K562 (cell line): ENCODE measurements around the gene L3MBTL3. TPM values are rescaled to one million over a fixed set of nuclear protein-coding genes. Genes with fewer than 3 reads are reported as not detected.

Experiments
- ATAC-seq: fragments of 200-7000 bp; cut with Tn5 transposase; 3 replicates; pipeline ENCODE4 v1.9.1; 2020; ENCODE audit warnings: moderate library complexity
- BruUV-seq: library from RNA; stranded (reverse); fragments of 400-500 nt; replicated peaks from 2 replicates; lab custom pipeline; 2021; lab: Mats Ljungman, UMichigan
- CTCF ChIA-PET: fragments of 300-600 bp; formaldehyde crosslinking; extraction: SDS; loops from one replicate; lab custom pipeline; 2021; ENCODE audit warnings: low intra/inter-chr PET ratio; lab: Yijun Ruan, JAX
- POLR2A ChIA-PET: fragments of 300-600, 350-650 bp; sonication (Branson Sonifier 250); formaldehyde crosslinking; extraction: SDS; loops from one replicate; lab custom pipeline; 2021; ENCODE audit warnings: antibody characterized with exemption, inconsistent platforms; lab: Yijun Ruan, JAX
- DNase-seq, 4 experiments: peaks; one replicate each; pipeline versions ENCODE4 v3.0.0 to v3.0.0-alpha.2; 2011 to 2018; ENCODE audit warnings: low spot score in 3 of 4, mixed read lengths in 3 of 4; ENCODE audit errors: extremely low read depth in 1 of 4
- FAIRE-seq: peaks from 2 replicates; lab custom pipeline; 2011; peaks lifted over from hg19 to GRCh38; lab: Jason Lieb, UNC
- H2AFZ ChIP-seq: 2 replicates; pipeline ENCODE4 v1.6.0; 2011; ENCODE audit warnings: low read depth, low read length, control low read depth, inconsistent platforms
- H3K27ac ChIP-seq: fragments of 200-600 bp; 3 replicates; pipeline ENCODE4 v1.8.0; 2011; ENCODE audit warnings: low read depth, mild to moderate bottlenecking, control low read depth, inconsistent platforms, low read length, moderate library complexity, mixed read lengths; ENCODE audit errors: extremely low read depth
- H3K27me3 ChIP-seq, 2 experiments: fragments of 300-600 bp in 1 of 2; 2 replicates in 1 of 2; 3 replicates in 1 of 2; pipeline versions ENCODE4 v1.6.0 to v1.8.0; 2011; ENCODE audit warnings: inconsistent platforms in 2 of 2, low read length in 2 of 2, mild to moderate bottlenecking in 1 of 2, mixed read lengths in 1 of 2, moderate library complexity in 1 of 2; ENCODE audit not compliant: control insufficient read depth in 2 of 2, insufficient read depth in 2 of 2
- H3K36me3 ChIP-seq: fragments of 300-600 bp; 3 replicates; pipeline ENCODE4 v1.8.0; 2011; ENCODE audit warnings: mild to moderate bottlenecking, low read length, inconsistent platforms; ENCODE audit not compliant: control insufficient read depth, insufficient read depth
- H3K4me1 ChIP-seq, 2 experiments: fragments of 200-600 bp in 1 of 2; replicated peaks in 1 of 2; 2 replicates in 1 of 2; 3 replicates in 1 of 2; pipeline versions ENCODE4 v1.5.1 to v1.8.0; 2011; ENCODE audit warnings: inconsistent platforms in 2 of 2, low read length in 2 of 2, mild to moderate bottlenecking in 1 of 2, mixed read lengths in 1 of 2, moderate library complexity in 1 of 2; ENCODE audit not compliant: control insufficient read depth in 2 of 2, insufficient read depth in 2 of 2
- H3K4me2 ChIP-seq: 2 replicates; pipeline ENCODE4 v1.6.1; 2011; ENCODE audit warnings: low read length, control low read depth, inconsistent platforms, mixed read lengths; ENCODE audit not compliant: insufficient read depth
- H3K4me3 ChIP-seq: fragments of 200-600 bp; sonication (generic), shearing (Covaris generic); 2 replicates; pipeline ENCODE4 v1.5.1; 2016; ENCODE audit warnings: control low read depth, inconsistent platforms
- H3K79me2 ChIP-seq: fragments of 200-600 bp; 3 replicates; pipeline ENCODE4 v1.8.0; 2011; ENCODE audit warnings: low read length, inconsistent platforms; ENCODE audit not compliant: control insufficient read depth, insufficient read depth
- H3K9ac ChIP-seq, 2 experiments: 2 replicates each; pipeline versions ENCODE4 v1.6.0 to v1.6.1; 2011; ENCODE audit warnings: low read depth in 2 of 2, low read length in 2 of 2, control low read depth in 1 of 2, inconsistent platforms in 1 of 2, mild to moderate bottlenecking in 1 of 2, mixed read lengths in 1 of 2; ENCODE audit not compliant: insufficient read depth in 1 of 2
- H3K9me1 ChIP-seq: one replicate; pipeline ENCODE4 v1.6.0; 2011; ENCODE audit warnings: inconsistent platforms, mild to moderate bottlenecking, low read length, moderate library complexity; ENCODE audit not compliant: control insufficient read depth, insufficient read depth
- H3K9me3 ChIP-seq: replicated peaks from 2 replicates; pipeline ENCODE4 v1.5.1; 2011; ENCODE audit warnings: low read depth, low read length, inconsistent platforms; ENCODE audit not compliant: control insufficient read depth, insufficient read depth
- H4K20me1 ChIP-seq: replicated peaks from 2 replicates; pipeline ENCODE4 v1.6.1; 2011; ENCODE audit warnings: low read length, inconsistent platforms, mixed read lengths; ENCODE audit not compliant: control insufficient read depth, insufficient read depth
- BRCA1 ChIP-seq, 2 experiments: fragments of 450-650 bp in 1 of 2; sonication (generic) in 1 of 2; formaldehyde crosslinking in 1 of 2; IDR thresholded peaks; 2 replicates each; pipeline versions ENCODE4 v1.5.0 to v1.6.1; 2017 to 2020; ENCODE audit warnings: mild to moderate bottlenecking in 1 of 2, missing genetic modification reagents in 1 of 2
- HMGN3 ChIP-seq: IDR thresholded peaks from 2 replicates; pipeline ENCODE4 v1.6.1; 2011; ENCODE audit warnings: borderline replicate concordance, low read depth, mild to moderate bottlenecking, mixed read lengths, low read length; ENCODE audit not compliant: insufficient read length; ENCODE audit errors: extremely low read depth
- KLF13 ChIP-seq: fragments of 450-650 bp; IDR thresholded peaks from 2 replicates; pipeline ENCODE4 v1.6.1; 2016; ENCODE audit warnings: missing genetic modification characterization, low read depth, mild to moderate bottlenecking, missing compliant biosample characterization, moderate library complexity, borderline replicate concordance
- MTF1 ChIP-seq: fragments of 250-450 bp; sonication (Bioruptor Pico); IDR thresholded peaks from 2 replicates; pipeline ENCODE4 v1.9.0; 2021; ENCODE audit warnings: moderate library complexity, mild to moderate bottlenecking, inconsistent platforms, borderline replicate concordance
- PCBP2 ChIP-seq: fragments of 200-400 bp; formaldehyde crosslinking; IDR thresholded peaks from 2 replicates; pipeline ENCODE4 v1.6.1; 2018; ENCODE audit warnings: low read length, low read depth, mild to moderate bottlenecking, moderate library complexity; ENCODE audit not compliant: poor library complexity, severe bottlenecking
- SMARCA4 ChIP-seq: fragments of 450-650 bp; IDR thresholded peaks from 2 replicates; pipeline ENCODE4 v1.6.1; 2016
- TGIF2 ChIP-seq: sonication (generic); formaldehyde crosslinking; IDR thresholded peaks from 2 replicates; pipeline ENCODE4 v1.8.1; 2022; ENCODE audit warnings: mild to moderate bottlenecking, missing genetic modification reagents, moderate library complexity
- ZBTB7A ChIP-seq: IDR thresholded peaks from 2 replicates; pipeline ENCODE4 v1.6.1; 2011; ENCODE audit warnings: low read depth, mild to moderate bottlenecking, low read length, moderate library complexity, borderline replicate concordance; ENCODE audit not compliant: control insufficient read depth
- ZNF184 ChIP-seq: sonication (generic); formaldehyde crosslinking; IDR thresholded peaks from 2 replicates; pipeline ENCODE4 v1.5.0; 2020; ENCODE audit warnings: missing genetic modification reagents
- ZNF253 ChIP-seq: fragments of 250-450 bp; sonication (Bioruptor Pico); conservative IDR thresholded peaks from 2 replicates; pipeline ENCODE4 v1.6.1; 2021; ENCODE audit warnings: mild to moderate bottlenecking
- WGBS: fragments of 100-300 bp; shearing (Covaris generic); methylation state at CpG from one replicate; pipeline ENCODE4 v1.1.6; 2016; ENCODE audit warnings: low coverage, mixed read lengths; ENCODE audit not compliant: insufficient coverage; ENCODE audit errors: missing lambda C conversion rate; 5-methylcytosine and 5-hydroxymethylcytosine counted together
- in situ Hi-C: fragments of 300-500 bp; cut with MboI; formaldehyde crosslinking; loops from 4 replicates; pipeline ENCODE4 v1.15.0; 2018; ENCODE audit warnings: inconsistent platforms, mixed read lengths
- intact Hi-C: fragments of 100-400 bp; cut with micrococcal nuclease; formaldehyde crosslinking; loops from 2 replicates; pipeline ENCODE4 v1.14.2; 2022
- polyA plus RNA-seq, 8 experiments: library from polyadenylated mRNA; depleted of rRNA in 4 of 8; stranded (reverse) in 5 of 8; unstranded in 3 of 8; fragments of >200 nt; fragmentation: Nextera tagmentation in 2 of 8; fragmentation: Illumina TruSeq in 1 of 8; extraction: Ambion mirVana in 2 of 8; extraction: Trizol in 1 of 8; gene quantifications; 2 replicates each; pipeline versions ENCODE4 v1.2.1 to v1.2.3, GENCODE V29; 2011 to 2014; ENCODE audit warnings: inconsistent platforms in 1 of 8, missing spikeins in 1 of 8
- total RNA-seq, 7 experiments: library from RNA; depleted of rRNA in 6 of 7; stranded (reverse); fragments of >200 nt in 6 of 7; fragmentation: Illumina TruSeq in 2 of 7; extraction: Trizol in 2 of 7; gene quantifications; 2 replicates each; pipeline versions ENCODE4 v1.2.1 to v1.2.3, GENCODE V29; 2011 to 2021; ENCODE audit warnings: low replicate concordance in 1 of 7
- TF ChIP-seq, protein P1 (sequence below): fragments of 250-450 bp; sonication (Bioruptor Pico); IDR thresholded peaks from 2 replicates; pipeline ENCODE4 v1.8.0; 2022; ENCODE audit warnings: moderate library complexity, mild to moderate bottlenecking, inconsistent platforms

L3MBTL3 gene
- total and polyA plus RNA-seq, 9 of the 15 experiments (the other 6 are each of a cell fraction or from before 2014, with no cell fraction given) = 0.83 to 6.9 (median 5.4) TPM

DNA sequence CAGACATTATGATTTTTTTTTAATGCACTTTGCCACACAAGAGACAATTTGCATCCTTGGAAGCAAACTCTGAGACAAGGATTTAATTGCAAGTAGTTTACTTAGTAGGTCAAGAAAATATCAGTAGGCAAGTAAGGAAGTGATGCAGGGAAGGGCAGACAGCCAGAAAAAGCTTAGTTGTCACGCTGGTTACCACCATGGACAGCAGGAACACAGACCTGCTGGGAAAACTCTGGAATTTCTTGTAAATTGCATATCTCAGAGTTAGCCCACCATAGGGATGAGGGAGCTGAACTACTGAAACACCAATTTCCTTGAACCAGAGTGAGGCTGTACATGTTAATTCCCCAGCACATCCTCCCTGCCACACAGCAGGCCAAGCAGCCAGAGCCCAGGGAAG, 92.7 kb downstream of the L3MBTL3 start:
- no peaks in the 10 kb centered on the region for H3K36me3 ChIP-seq
- 11% methylated on average over 1 of the region's 1 CpG for WGBS
- CTCF ChIA-PET = no interaction called here
- no peak for FAIRE-seq
- no peak overlapping the region for H3K9ac ChIP-seq
- H3K79me2 ChIP-seq = no peaks in the 10 kb centered on the region
- H3K27ac ChIP-seq = no peak overlapping the region
- intact Hi-C loops = no loop called here
- BruUV-seq = no TSS peak
- no peaks in the 10 kb centered on the region for H3K27me3 ChIP-seq
- ATAC-seq = no peak
- DNase-seq = no peak
- H3K9me1 ChIP-seq = no peaks in the 10 kb centered on the region
- H3K9me3 ChIP-seq = no peaks in the 10 kb centered on the region
- TF ChIP-seq ZNF253 (no peak), SMARCA4 (no peak), ZNF184 (CRISPR knock-in tag) (no peak), ZBTB7A (no peak), MTF1 (CRISPR knock-in tag) (no peak), KLF13 (no peak), PCBP2 (no peak), BRCA1 (IDR thresholded peaks at IDR 0.05) (no peak), BRCA1 (CRISPR knock-in tag; IDR thresholded peaks at IDR 0.05) (no peak), TGIF2 (CRISPR knock-in tag) (no peak), HMGN3 (no peak)
- TF ChIP-seq, protein P1, sequence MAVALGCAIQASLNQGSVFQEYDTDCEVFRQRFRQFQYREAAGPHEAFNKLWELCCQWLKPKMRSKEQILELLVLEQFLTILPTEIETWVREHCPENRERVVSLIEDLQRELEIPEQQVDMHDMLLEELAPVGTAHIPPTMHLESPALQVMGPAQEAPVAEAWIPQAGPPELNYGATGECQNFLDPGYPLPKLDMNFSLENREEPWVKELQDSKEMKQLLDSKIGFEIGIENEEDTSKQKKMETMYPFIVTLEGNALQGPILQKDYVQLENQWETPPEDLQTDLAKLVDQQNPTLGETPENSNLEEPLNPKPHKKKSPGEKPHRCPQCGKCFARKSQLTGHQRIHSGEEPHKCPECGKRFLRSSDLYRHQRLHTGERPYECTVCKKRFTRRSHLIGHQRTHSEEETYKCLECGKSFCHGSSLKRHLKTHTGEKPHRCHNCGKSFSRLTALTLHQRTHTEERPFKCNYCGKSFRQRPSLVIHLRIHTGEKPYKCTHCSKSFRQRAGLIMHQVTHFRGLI (CRISPR knock-in tag) = no peak
- TF ChIP-seq, all 486 proteins: peak for 0
- POLR2A ChIA-PET = no interaction called here
- no peak overlapping the region for H3K4me2 ChIP-seq
- in situ Hi-C loops = no loop called here
- H3K4me1 ChIP-seq = no peaks in the 10 kb centered on the region; a peak in 2 of 5 replicates
- no peak overlapping the region for H2AFZ ChIP-seq
- H4K20me1 ChIP-seq = no peaks in the 10 kb centered on the region
- no peak overlapping the region for H3K4me3 ChIP-seq
